ENCODE measurements around the gene MKI67. TPM values are rescaled to one million over a fixed set of nuclear protein-coding genes. Genes with fewer than 3 reads are reported as not detected.
A peak's percentile ranks its signal among the peaks of the same experiment; 100 is the strongest.

The MKI67 gene
- total RNA-seq, 1 donor, result 2.5 TPM

DNA sequence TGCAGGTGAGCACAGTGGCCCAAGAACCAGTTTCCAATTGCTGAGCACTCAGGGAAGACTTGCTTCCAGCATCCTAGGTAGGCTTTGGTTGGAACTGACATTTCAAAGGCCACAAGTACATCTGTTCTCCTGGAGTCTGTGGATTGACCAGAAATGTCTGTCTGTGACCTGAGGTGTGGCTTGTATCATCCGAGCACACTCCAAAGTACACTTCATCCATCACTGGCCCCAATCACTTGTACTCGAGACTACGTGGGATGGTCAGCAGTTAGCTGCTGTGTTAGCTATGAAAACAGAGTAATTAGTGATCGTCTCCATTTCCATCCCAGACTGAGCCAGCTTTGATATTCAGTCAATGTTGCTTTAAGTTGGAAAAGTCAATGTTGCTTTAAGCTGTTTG, 45.0 kb downstream of the MKI67 start:
- Histone ChIP-seq H3K36me3 (ENCODE audit: insufficient read depth, low read length) (peaks cover 15% of the 10 kb centered on the region), H3K79me2 (ENCODE audit: insufficient read depth, low read length) (no peaks in the 10 kb centered on the region), H3K9me3 (ENCODE audit: low read depth, low read length) (no peaks in the 10 kb centered on the region), H2AFZ (ENCODE audit: low read length) (no peak overlapping the region), H3K27ac (ENCODE audit: low read depth, low read length) (no peak overlapping the region), H3K4me1 (ENCODE audit: insufficient read depth, low read length) (no peaks in the 10 kb centered on the region), H4K20me1 (ENCODE audit: insufficient read depth, low read length) (no peaks in the 10 kb centered on the region), H3K27me3 (ENCODE audit: insufficient read depth, low read length) (no peaks in the 10 kb centered on the region), H3K4me2 (ENCODE audit: insufficient read depth, low read length) (no peak overlapping the region), H3K4me3 (ENCODE audit: insufficient read depth, low read length) (no peak overlapping the region)
- no peak for DNase-seq (ENCODE audit: insufficient read length, low spot score, missing footprints)
- no peak for TF ChIP-seq CTCF (IDR thresholded peaks at IDR 0.05; ENCODE audit: extremely low read depth, low read depth, low read length)

DNA sequence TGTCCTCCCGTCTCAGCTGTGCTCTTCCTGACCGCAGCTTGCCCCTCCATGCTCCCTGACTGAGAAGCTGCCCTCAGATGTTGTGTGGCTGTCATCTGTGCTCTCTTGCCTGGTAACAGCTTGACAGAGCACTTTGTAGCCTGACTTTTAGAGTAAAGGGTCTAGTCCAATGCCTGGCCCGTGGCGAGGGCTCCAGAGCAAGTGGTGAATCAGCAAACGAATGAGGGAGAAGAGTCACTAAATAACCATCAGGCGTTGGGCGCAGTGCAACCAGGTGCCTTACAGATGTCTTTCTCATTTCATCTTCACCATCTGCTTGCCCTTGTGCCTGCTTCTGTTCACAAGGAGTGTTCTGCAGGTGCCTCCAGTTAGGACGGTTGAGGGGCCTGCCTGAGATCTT, 45.6 kb downstream of the MKI67 start:
- no peak for DNase-seq (ENCODE audit: insufficient read length, low spot score, missing footprints)
- H3K4me3 ChIP-seq (ENCODE audit: insufficient read depth, low read length), result no peak overlapping the region
- no peaks in the 10 kb centered on the region for H3K9me3 ChIP-seq (ENCODE audit: low read depth, low read length)
- H3K79me2 ChIP-seq (ENCODE audit: insufficient read depth, low read length), result no peaks in the 10 kb centered on the region
- H4K20me1 ChIP-seq (ENCODE audit: insufficient read depth, low read length), result no peaks in the 10 kb centered on the region
- TF ChIP-seq CTCF (IDR thresholded peaks at IDR 0.05; ENCODE audit: extremely low read depth, low read depth, low read length), result no peak
- no peak overlapping the region for H2AFZ ChIP-seq (ENCODE audit: low read length)
- no peaks in the 10 kb centered on the region for H3K4me1 ChIP-seq (ENCODE audit: insufficient read depth, low read length)
- H3K27me3 ChIP-seq (ENCODE audit: insufficient read depth, low read length), result no peaks in the 10 kb centered on the region
- no peak overlapping the region for H3K27ac ChIP-seq (ENCODE audit: low read depth, low read length)
- H3K4me2 ChIP-seq (ENCODE audit: insufficient read depth, low read length), result no peak overlapping the region
- peaks cover 15% of the 10 kb centered on the region for H3K36me3 ChIP-seq (ENCODE audit: insufficient read depth, low read length)

- Histone ChIP-seq H3K4me3 (ENCODE audit: insufficient read depth, low read length) (no peak overlapping the region), H3K27me3 (ENCODE audit: insufficient read depth, low read length) (no peaks in the 10 kb centered on the region), H3K9me3 (ENCODE audit: low read depth, low read length) (no peaks in the 10 kb centered on the region), H3K36me3 (ENCODE audit: insufficient read depth, low read length) (peaks cover 15% of the 10 kb centered on the region), H3K4me1 (ENCODE audit: insufficient read depth, low read length) (no peaks in the 10 kb centered on the region), H4K20me1 (ENCODE audit: insufficient read depth, low read length) (no peaks in the 10 kb centered on the region), H3K4me2 (ENCODE audit: insufficient read depth, low read length) (no peak overlapping the region), H3K27ac (ENCODE audit: low read depth, low read length) (no peak overlapping the region), H3K79me2 (ENCODE audit: insufficient read depth, low read length) (no peaks in the 10 kb centered on the region), H2AFZ (ENCODE audit: low read length) (no peak overlapping the region)
- no peak for DNase-seq (ENCODE audit: insufficient read length, low spot score, missing footprints)
- no peak for TF ChIP-seq CTCF (IDR thresholded peaks at IDR 0.05; ENCODE audit: extremely low read depth, low read depth, low read length)
These were observed 46.0 kb downstream of the MKI67 start for GRCh38 chr10:128080231-128080630.

GRCh38 chr10:128078136-128078969, 47.9 kb downstream of the MKI67 start:
- no peaks in the 10 kb centered on the region for H3K79me2 ChIP-seq (ENCODE audit: insufficient read depth, low read length)
- H3K27ac ChIP-seq (ENCODE audit: low read depth, low read length), result no peak overlapping the region
- no peak overlapping the region for H3K4me2 ChIP-seq (ENCODE audit: insufficient read depth, low read length)
- H3K36me3 ChIP-seq (ENCODE audit: insufficient read depth, low read length), result peaks cover 12% of the 10 kb centered on the region
- no peak for DNase-seq (ENCODE audit: insufficient read length, low spot score, missing footprints)
- no peaks in the 10 kb centered on the region for H3K27me3 ChIP-seq (ENCODE audit: insufficient read depth, low read length)
- H2AFZ ChIP-seq (ENCODE audit: low read length), result no peak overlapping the region
- no peak overlapping the region for H3K4me3 ChIP-seq (ENCODE audit: insufficient read depth, low read length)
- H3K4me1 ChIP-seq (ENCODE audit: insufficient read depth, low read length), result no peaks in the 10 kb centered on the region
- peak; percentile 82 for TF ChIP-seq CTCF (IDR thresholded peaks at IDR 0.05; ENCODE audit: extremely low read depth, low read depth, low read length)
- no peaks in the 10 kb centered on the region for H4K20me1 ChIP-seq (ENCODE audit: insufficient read depth, low read length)
- no peaks in the 10 kb centered on the region for H3K9me3 ChIP-seq (ENCODE audit: low read depth, low read length)

All from osteoblast (primary cell).